BJ (cell line): ENCODE measurements around the gene UGT1A6. TPM values are rescaled to one million over a fixed set of nuclear protein-coding genes. Genes with fewer than 3 reads are reported as not detected.

Experiments used
- CTCF ChIA-PET: fragments of 350-600 bp; formaldehyde crosslinking; extraction: SDS; loops from one replicate; lab custom pipeline; 2021; ENCODE audit warnings: antibody characterized with exemption, inconsistent platforms; lab: Yijun Ruan, JAX
- POLR2A ChIA-PET: fragments of 300-600 bp; sonication (Branson Sonifier 250); formaldehyde crosslinking; extraction: SDS; loops from one replicate; lab custom pipeline; 2021; ENCODE audit warnings: antibody characterized with exemption; lab: Charles Lee
- DNase-seq: peaks from one replicate; pipeline ENCODE4 v3.0.0-alpha.2; 2011; ENCODE audit warnings: low read depth
- H3K27me3 ChIP-seq: 2 replicates; pipeline ENCODE4 v1.6.0; 2011; ENCODE audit warnings: low read length; ENCODE audit not compliant: control insufficient read depth, insufficient read depth
- H3K36me3 ChIP-seq: 2 replicates; pipeline ENCODE4 v1.5.1; 2011; ENCODE audit warnings: low read length; ENCODE audit not compliant: control insufficient read depth, insufficient read depth
- H3K4me3 ChIP-seq: 2 replicates; pipeline ENCODE4 v1.5.1; 2011; ENCODE audit warnings: low read depth, mild to moderate bottlenecking, control low read depth, low read length
- CTCF ChIP-seq: IDR thresholded peaks from 2 replicates; pipeline ENCODE4 v1.5.1; 2011; ENCODE audit warnings: low read depth, mild to moderate bottlenecking, control low read depth, inconsistent platforms, low read length, moderate library complexity; ENCODE audit not compliant: insufficient read depth
- polyA plus RNA-seq: library from polyadenylated mRNA; depleted of rRNA; stranded (reverse); fragments of >200 nt; gene quantifications from 2 replicates; pipeline ENCODE4 v1.2.3, GENCODE V29; 2011

Gene UGT1A6
- polyA plus RNA-seq, 1 experiment = not detected

- DNase-seq = no peak
- ChIA-PET CTCF (no interaction called here), POLR2A (no interaction called here)
- no peaks in the 10 kb centered on the region for H3K27me3 ChIP-seq
- no peak overlapping the region for H3K4me3 ChIP-seq
- no peaks in the 10 kb centered on the region for H3K36me3 ChIP-seq
- no peak for TF ChIP-seq CTCF
These were observed 87.0 kb downstream of the UGT1A6 start for GRCh38 chr2:233779722-233780121.

- ChIA-PET POLR2A (no interaction called here), CTCF (no interaction called here)
- Histone ChIP-seq H3K27me3 (no peaks in the 10 kb centered on the region), H3K4me3 (no peak overlapping the region), H3K36me3 (no peaks in the 10 kb centered on the region)
- DNase-seq = no peak
- TF ChIP-seq CTCF = no peak
These were observed 88.1 kb downstream of the UGT1A6 start for GRCh38 chr2:233780771-233781170.

- no peak for DNase-seq
- no peaks in the 10 kb centered on the region for H3K27me3 ChIP-seq
- H3K36me3 ChIP-seq = no peaks in the 10 kb centered on the region
- TF ChIP-seq CTCF = no peak
- ChIA-PET POLR2A (no interaction called here), CTCF (no interaction called here)
- H3K4me3 ChIP-seq = no peak overlapping the region
These were observed 96.9 kb downstream of the UGT1A6 start for GRCh38 chr2:233789554-233789953.

GRCh38 chr2:233791151-233791882 lies 98.6 kb downstream of the UGT1A6 start:
- ChIA-PET CTCF (no interaction called here), POLR2A (no interaction called here)
- DNase-seq = no peak
- no peak for TF ChIP-seq CTCF
- no peaks in the 10 kb centered on the region for H3K27me3 ChIP-seq
- H3K36me3 ChIP-seq = no peaks in the 10 kb centered on the region
- H3K4me3 ChIP-seq = no peak overlapping the region

- DNase-seq = no peak
- H3K27me3 ChIP-seq = no peaks in the 10 kb centered on the region
- H3K4me3 ChIP-seq = no peak overlapping the region
- POLR2A ChIA-PET = no interaction called here
- no peak for TF ChIP-seq CTCF
- CTCF ChIA-PET = no interaction called here
- H3K36me3 ChIP-seq = no peaks in the 10 kb centered on the region
These were observed 99.2 kb downstream of the UGT1A6 start for GRCh38 chr2:233791883-233792329.
